Measurements from ENCODE around the gene POGLUT3.

Gene POGLUT3

GRCh38 chr11:108472681-108473080, 25.5 kb downstream of the POGLUT3 start (continued):
- TF ChIP-seq HIC1 (tag by site-specific recombination; IDR thresholded peaks at IDR 0.05): no peak
- TF ChIP-seq ZNF19 (tag by site-specific recombination; IDR thresholded peaks at IDR 0.05; ENCODE audit: low read depth): no peak

GRCh38 chr11:108468478-108468864, 29.7 kb downstream of the POGLUT3 start:
- Histone ChIP-seq H3K9me3 (ENCODE audit: control insufficient read depth, insufficient read depth, low read depth, low read length) (no peaks in the 10 kb centered on the region), H3K4me1 (ENCODE audit: control insufficient read depth, insufficient read depth, low read length) (no peaks in the 10 kb centered on the region), H3K4me3 (ENCODE audit: low read depth, low read length) (no peak overlapping the region), H3K27ac (ENCODE audit: extremely low read depth, low read depth, low read length) (no peak overlapping the region), H3K36me3 (ENCODE audit: control insufficient read depth in 2 of 2, insufficient read depth in 1 of 2, low read length in 2 of 2) (peaks cover 0 to 9% of the 10 kb centered on the region in 2 experiments; a peak in 1 of 3 replicates)
- TF ChIP-seq ZNF580 (tag by site-specific recombination; IDR thresholded peaks at IDR 0.05) (no peak), ZNF510 (tag by site-specific recombination; IDR thresholded peaks at IDR 0.05; ENCODE audit: insufficient replicate concordance) (no peak), GLIS2 (tag by site-specific recombination; IDR thresholded peaks at IDR 0.05) (no peak), SP3 (tag by site-specific recombination; IDR thresholded peaks at IDR 0.05) (no peak), HIC1 (tag by site-specific recombination; IDR thresholded peaks at IDR 0.05) (no peak), ZNF169 (tag by site-specific recombination; IDR thresholded peaks at IDR 0.05) (no peak), ZNF37A (tag by site-specific recombination; IDR thresholded peaks at IDR 0.05) (no peak), ZNF175 (tag by site-specific recombination; IDR thresholded peaks at IDR 0.05) (no peak), EGR2 (tag by site-specific recombination; IDR thresholded peaks at IDR 0.05; ENCODE audit: low read depth) (no peak), ZNF19 (tag by site-specific recombination; IDR thresholded peaks at IDR 0.05; ENCODE audit: low read depth) (no peak), CTCF (tag by site-specific recombination; IDR thresholded peaks at IDR 0.05) (no peak), ZNF140 (tag by site-specific recombination; IDR thresholded peaks at IDR 0.05) (no peak), ZNF654 (tag by site-specific recombination; IDR thresholded peaks at IDR 0.05; ENCODE audit: low read depth) (no peak), ZNF76 (tag by site-specific recombination; IDR thresholded peaks at IDR 0.05; ENCODE audit: borderline replicate concordance, low read depth) (no peak), TSHZ1 (tag by site-specific recombination; IDR thresholded peaks at IDR 0.05; ENCODE audit: borderline replicate concordance) (no peak)
- ChIA-PET POLR2A (no interaction called here), CTCF (no interaction called here)

Measured in HEK293 (cell line).